Measurements from ENCODE around the gene GRK1. TPM values are rescaled to one million over a fixed set of nuclear protein-coding genes. Genes with fewer than 3 reads are reported as not detected.

The GRK1 gene
- polyA plus RNA-seq, 5 donors: 0.99 to 3.0 (median 1.5) TPM

- no peak for DNase-seq
Observed at GRCh38 chr13:113756441-113757097, 89.5 kb downstream of the GRK1 start.

- DNase-seq: peak; percentile 64 to 70
Observed at GRCh38 chr13:113758651-113759524, 91.9 kb downstream of the GRK1 start, which contains the start of gene TMEM255B. TMEM255B (plus strand) TSS chr13:113759226; CDS start chr13:113759270, 44 bp downstream.

GRCh38 chr13:113759525-113760137, 92.6 kb downstream of the GRK1 start:
- no peak for DNase-seq

- no peak for DNase-seq
Observed at GRCh38 chr13:113761136-113761535, 94.1 kb downstream of the GRK1 start.

- DNase-seq: no peak
Observed at GRCh38 chr13:113762075-113762474, 95.1 kb downstream of the GRK1 start.

- DNase-seq: no peak
Observed at GRCh38 chr13:113762538-113762937, 95.5 kb downstream of the GRK1 start.

- no peak for DNase-seq
Observed at GRCh38 chr13:113763254-113763653, 96.2 kb downstream of the GRK1 start.

GRCh38 chr13:113763961-113764792, 97.2 kb downstream of the GRK1 start:
- no peak for DNase-seq

GRCh38 chr13:113764793-113765563, 98.0 kb downstream of the GRK1 start:
- DNase-seq: no peak

GRCh38 chr13:113765564-113765910, 98.5 kb downstream of the GRK1 start:
- no peak for DNase-seq

GRCh38 chr13:113766035-113766800, 99.2 kb downstream of the GRK1 start:
- no peak for DNase-seq

- no peak for DNase-seq
Observed at GRCh38 chr13:113767366-113767765, 100.3 kb downstream of the GRK1 start.

GRCh38 chr13:113768018-113768905, 101.2 kb downstream of the GRK1 start:
- no peak for DNase-seq

GRCh38 chr13:113769106-113769505, 102.1 kb downstream of the GRK1 start:
- no peak for DNase-seq

GRCh38 chr13:113769881-113770280, 102.9 kb downstream of the GRK1 start:
- no peak for DNase-seq

- DNase-seq: no peak
Observed at GRCh38 chr13:113770441-113770840, 103.4 kb downstream of the GRK1 start.

- DNase-seq: no peak
Observed at GRCh38 chr13:113770937-113771336, 103.9 kb downstream of the GRK1 start.

- no peak for DNase-seq
Observed at GRCh38 chr13:113771709-113772331, 104.8 kb downstream of the GRK1 start.

Data from right lung (tissue), 5 donors.